Suprapubic skin (tissue), 3 donors: ENCODE results near the gene VAMP4.

Experiments used
- POLR2A ChIP-seq, 2 donors: fragments of 450-650 bp; IDR thresholded peaks; one replicate each; pipeline ENCODE4 v1.6.1; 2017; ENCODE audit warnings: antibody characterized with exemption in 2 of 2, mild to moderate bottlenecking in 2 of 2, moderate library complexity in 2 of 2
- TF ChIP-seq, protein P1 (sequence below), 2 donors: fragments of 200-600 bp in 1 of 2; fragments of 450-650 bp in 1 of 2; sonication (generic) in 1 of 2; IDR thresholded peaks; one replicate each; pipeline ENCODE4 v1.5.1; 2016 to 2019; ENCODE audit warnings: antibody characterized with exemption in 2 of 2, mild to moderate bottlenecking in 1 of 2, moderate library complexity in 1 of 2

DNA sequence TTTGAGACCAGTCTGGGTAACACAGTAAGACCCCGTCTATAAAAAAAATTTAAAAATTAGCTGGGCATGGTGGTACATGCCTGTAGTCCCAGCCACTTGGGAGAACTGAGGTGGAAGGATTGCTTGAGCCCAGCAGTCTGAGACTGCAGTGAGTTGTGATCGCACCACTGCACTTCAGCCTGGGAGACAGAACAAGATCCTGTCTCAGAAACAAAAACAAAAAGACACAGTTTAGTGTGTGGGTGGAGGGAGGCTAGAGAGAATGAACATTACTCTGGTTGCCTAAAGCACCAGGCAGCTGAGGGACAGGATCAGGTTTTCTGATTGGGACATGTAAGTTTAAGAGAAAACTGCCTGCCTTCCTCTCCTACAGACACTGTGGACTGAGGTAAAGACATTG, 42.3 kb downstream of the VAMP4 start:
- TF ChIP-seq, protein P1, sequence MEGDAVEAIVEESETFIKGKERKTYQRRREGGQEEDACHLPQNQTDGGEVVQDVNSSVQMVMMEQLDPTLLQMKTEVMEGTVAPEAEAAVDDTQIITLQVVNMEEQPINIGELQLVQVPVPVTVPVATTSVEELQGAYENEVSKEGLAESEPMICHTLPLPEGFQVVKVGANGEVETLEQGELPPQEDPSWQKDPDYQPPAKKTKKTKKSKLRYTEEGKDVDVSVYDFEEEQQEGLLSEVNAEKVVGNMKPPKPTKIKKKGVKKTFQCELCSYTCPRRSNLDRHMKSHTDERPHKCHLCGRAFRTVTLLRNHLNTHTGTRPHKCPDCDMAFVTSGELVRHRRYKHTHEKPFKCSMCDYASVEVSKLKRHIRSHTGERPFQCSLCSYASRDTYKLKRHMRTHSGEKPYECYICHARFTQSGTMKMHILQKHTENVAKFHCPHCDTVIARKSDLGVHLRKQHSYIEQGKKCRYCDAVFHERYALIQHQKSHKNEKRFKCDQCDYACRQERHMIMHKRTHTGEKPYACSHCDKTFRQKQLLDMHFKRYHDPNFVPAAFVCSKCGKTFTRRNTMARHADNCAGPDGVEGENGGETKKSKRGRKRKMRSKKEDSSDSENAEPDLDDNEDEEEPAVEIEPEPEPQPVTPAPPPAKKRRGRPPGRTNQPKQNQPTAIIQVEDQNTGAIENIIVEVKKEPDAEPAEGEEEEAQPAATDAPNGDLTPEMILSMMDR (IDR thresholded peaks at IDR 0.05): no peak
- TF ChIP-seq POLR2A (IDR thresholded peaks at IDR 0.05): no peak
